Stimulated activated CD4-positive, alpha-beta T cell treated with anti-CD3 and anti-CD28 coated beads, Interleukin-4, amount 100 ng/mL, for 4 hours (primary cell): ENCODE data around the gene HIVEP3.

ENCODE experiments used
- DNase-seq, 2 experiments: peaks; one replicate each; pipeline ENCODE4 v3.0.0-alpha.2; 2020

Gene HIVEP3

DNA sequence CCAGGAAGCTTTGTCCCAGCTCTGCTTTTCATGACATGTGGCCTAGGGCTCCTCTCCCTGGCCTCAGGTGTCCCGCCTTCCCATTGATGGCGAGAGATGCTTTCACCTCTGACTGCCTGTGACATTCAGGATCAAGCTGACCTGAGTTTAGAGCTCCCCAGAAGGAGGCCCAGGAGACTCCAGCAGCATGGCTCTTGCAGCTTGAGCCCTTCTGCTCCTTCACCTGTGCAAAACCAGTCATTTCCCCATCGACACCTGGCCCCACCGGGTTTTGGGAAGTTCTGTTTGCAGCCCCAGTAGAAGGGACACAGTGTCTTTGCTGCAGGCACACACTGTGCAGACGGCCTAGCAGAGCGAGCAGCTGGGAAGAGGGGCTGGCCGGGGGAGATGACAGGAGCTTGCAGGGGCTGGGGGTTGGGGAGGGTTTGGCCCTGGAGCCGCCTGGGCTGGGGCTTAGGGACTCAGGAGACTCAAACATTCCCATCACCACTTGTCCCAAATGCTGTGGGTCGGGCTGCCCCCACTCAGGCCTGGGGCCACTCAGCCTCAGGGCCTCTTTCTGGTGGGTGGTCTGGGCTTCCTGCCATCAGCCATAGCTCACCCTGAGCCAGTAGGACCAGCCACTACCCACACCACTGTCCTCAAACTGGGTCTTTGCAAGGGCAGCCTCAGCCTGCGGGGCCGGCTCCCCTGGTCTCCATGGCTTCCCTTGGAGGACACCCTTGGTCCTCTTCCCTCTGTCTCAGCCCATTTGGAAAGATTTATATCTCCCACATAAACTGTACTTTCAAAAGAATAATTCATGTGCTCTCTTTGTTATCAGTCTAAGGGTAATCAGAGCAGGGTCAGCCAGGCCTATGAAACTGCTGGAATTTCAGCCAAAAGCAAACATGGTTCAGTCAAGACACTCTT is 430.4 kb downstream of the HIVEP3 start:
- DNase-seq: no peak

DNA sequence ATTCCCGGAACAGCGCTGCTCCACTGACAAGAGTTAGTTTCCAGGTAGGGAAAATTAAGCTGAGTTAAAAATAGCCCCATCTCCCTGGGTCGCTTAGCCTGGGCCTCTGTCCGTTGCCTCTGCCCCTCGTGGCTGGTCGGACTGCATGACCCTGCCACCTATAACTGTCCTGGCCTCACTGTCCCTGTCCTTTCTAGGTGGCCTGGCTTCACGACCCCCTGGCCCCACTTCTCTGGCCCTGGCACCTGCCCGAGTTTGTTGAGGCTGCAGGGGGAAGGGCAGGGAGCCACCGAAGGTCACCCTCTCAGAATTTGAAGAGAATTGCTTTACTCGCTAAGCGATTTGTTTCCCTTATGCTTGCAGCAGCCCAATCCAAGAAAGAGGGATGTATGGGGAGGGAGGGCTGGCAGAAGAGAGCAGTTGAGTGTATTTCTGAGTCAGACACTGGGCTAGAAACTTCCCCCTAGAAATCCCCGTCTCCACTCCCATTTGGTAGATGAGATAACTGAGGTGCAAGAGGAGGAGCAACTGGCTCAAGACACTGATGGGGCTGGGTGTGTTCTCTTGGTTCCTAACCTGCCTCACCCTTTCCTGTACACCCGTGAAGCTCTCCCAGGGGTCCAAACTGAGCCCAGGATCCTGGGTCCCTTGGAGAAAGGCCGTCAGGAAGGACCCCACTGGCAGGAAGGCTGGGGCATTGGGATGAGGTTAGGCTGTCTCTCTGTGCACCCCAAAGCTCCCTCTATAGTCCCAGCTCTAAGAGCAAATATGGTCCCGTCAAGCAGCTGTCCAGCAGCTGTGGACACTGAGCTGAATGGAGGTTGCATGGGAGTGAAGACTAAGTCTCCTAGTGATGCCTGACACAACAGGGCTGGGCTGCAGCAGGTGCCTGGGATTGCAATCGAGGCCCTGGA is 431.3 kb downstream of the HIVEP3 start:
- no peak for DNase-seq

DNA sequence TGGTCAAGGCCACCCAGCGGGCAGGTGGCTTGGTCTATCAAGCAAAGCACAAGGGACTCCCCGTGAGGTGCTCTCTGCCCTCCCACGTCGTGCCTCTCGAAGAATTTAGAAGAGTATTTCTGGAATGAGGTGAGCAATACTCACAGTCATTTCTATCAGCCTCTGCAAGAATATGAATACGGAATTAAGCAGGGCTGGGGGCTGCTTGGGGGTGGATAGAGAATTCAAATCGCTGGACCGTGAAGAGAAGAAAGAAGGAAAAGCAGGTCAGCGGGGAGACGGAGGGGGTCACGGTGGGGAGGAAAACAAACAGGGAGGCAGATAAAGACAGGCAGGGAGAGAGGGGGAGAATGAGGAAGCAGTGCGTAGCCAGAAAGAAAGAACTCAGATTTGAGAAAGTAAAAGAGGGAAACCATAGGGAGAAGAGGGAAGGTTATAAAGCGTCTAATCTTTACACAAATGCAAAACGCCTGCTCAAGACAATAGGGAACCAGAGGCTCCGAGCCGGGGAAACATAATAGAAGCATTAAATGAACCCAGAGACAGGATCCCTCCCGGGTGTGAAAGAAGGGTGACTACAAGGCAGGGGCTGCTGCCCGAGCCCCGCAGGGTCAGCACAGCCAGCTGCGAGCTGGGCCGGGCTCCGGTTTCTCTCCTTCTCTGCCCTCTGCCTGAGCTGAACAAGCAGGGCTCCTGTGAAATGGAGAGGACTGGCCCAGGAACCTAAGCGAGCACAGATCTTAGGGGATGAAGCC is 432.2 kb downstream of the HIVEP3 start:
- DNase-seq: no peak

- no peak for DNase-seq
Measured at GRCh38 chr1:41486053-41486370, 432.7 kb downstream of the HIVEP3 start.

- DNase-seq: no peak
Measured at GRCh38 chr1:41485605-41486004, 433.1 kb downstream of the HIVEP3 start.

- no peak for DNase-seq
Measured at GRCh38 chr1:41484402-41485241, 434.1 kb downstream of the HIVEP3 start, which contains the start of gene EDN2. TSS of gene EDN2 (minus strand) at chr1:41484683. CDS start at chr1:41484601, 82 bp downstream.

GRCh38 chr1:41483960-41484401 is 434.7 kb downstream of the HIVEP3 start:
- DNase-seq: no peak

DNA sequence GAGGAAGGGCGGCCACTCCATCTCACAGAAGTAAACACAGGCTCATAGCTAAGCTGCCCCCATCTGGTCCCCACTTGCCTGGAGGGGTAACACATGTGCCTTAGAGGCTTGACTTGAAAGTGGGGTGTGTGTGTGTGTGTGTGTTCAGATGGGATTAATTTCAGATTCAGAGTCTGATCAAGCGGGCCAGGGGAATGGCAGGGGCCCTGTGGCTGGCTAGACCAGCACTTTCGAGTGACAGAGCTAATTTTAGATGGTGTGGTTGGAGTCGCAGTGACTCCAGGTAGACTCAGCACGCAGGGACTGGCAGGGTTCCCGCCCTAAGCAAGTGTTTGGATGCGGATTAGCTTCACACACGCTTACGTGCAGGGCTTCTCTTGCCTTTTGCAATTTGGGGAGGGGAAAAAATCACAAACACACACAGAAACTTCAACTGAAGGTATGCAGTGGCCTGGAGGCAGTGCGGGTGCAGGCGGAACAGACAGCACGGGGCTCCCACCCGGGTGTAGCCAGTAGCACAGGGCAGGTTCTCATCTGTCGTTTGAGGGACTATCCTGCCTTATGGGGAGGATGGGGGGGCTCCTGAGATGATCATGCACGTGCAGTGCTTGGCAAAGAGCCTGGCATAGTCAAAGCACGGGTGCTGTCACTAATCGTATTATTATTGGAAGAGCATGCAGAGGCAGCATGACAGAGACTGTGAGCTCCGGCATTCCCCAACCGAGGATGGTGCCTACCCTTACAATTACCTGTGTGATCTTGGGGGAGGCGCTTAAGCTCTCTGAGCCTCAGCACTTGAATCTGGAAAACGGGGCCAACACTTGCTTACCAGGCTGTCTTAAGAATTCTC is 435.5 kb downstream of the HIVEP3 start:
- DNase-seq: no peak

DNA sequence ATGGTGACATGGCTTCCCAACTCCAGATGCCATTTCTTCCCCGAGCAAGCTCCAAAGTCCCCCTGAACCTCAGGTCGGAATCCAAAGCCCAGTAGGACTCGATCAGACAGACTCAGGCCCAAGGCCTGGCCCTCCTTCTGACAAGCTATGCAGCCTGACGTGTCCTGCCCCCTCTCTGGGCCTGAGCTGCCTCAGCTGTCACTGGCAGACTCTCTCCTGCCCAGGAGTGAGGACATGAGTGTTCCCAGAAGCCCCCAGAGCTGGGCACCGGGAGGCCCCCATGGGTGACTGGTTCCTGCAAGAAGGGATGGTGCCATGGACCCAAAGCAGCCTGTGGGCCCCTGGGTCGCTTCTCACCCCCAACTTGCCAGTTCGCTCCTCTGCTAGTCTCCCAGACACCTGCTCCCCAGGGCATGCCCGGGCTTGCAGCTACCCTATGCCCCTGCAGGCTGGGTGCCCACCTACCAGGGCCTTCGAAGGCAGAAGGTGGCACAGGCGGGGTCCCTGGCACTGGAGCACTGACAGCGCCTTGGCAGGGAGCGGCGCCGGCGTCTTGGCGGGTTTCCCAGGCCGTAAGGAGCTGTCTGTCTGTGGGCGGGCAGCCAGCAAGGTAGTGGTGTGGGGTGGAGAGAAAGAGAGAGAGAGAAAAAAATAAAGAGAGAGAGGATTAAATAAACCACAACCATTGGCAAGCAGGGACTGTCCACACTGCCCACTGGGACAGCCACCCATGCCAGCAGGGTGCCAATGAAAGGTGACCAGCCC is 436.5 kb downstream of the HIVEP3 start:
- no peak for DNase-seq

- DNase-seq: no peak
Measured at GRCh38 chr1:41481109-41481775, 437.5 kb downstream of the HIVEP3 start.

- DNase-seq: no peak
Measured at GRCh38 chr1:41480204-41481108, 438.3 kb downstream of the HIVEP3 start.

DNA sequence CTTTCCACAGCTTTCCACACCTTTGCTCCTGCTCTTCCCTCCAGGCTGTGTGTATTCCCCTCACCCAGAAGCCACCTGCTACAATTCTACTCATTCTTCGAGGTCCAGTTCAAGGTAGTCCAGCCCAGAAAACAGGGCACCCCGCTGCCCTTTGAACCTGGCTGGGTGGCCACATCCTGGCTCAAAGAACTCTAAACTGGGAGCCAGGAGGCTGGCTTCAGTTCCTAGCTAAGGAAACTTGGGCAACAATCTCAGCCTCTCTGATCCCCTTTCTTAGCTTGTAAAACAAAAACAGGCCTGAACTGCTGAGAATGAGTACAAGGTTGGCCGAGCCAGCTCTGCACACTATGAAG is 438.9 kb downstream of the HIVEP3 start:
- DNase-seq: no peak

DNA sequence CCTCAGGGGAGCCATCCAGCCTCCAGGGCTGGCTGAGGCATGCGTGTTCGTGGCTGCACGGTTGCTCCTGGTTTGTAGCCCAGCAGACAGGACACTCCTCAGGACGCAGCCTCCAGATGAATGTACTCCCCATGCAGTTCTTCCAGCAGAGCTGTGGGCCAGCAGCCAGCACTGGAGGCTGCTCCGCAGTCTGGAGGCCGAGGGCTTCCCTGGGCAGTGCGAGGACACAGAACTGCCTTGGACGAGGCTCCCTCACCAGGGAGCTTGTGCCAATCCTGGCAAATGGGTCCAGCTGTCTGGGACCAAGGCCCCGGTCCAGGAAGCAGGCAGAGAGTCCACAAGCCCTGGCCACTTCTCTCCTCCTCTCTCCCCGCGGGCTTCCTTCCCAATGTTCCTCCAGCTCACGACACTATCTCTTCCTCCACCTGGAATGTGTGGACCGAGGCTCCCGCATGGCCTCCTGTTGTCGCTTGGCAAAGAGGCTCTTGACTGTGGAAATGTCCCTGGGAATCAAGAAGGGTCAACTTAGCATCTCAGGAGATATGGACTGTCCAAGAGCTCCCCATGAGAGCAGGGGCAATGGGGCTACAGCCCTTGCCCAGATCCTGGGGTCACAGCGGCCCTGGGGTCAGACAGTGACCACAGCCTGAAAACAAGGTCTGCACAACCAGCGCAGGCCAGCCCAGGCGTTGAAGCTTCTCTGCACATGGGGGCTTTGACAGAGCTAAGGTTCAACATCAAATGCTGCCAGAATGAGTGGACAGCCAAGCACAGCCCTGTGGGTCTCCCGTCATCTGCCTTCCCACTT is 439.5 kb downstream of the HIVEP3 start:
- DNase-seq: no peak

DNA sequence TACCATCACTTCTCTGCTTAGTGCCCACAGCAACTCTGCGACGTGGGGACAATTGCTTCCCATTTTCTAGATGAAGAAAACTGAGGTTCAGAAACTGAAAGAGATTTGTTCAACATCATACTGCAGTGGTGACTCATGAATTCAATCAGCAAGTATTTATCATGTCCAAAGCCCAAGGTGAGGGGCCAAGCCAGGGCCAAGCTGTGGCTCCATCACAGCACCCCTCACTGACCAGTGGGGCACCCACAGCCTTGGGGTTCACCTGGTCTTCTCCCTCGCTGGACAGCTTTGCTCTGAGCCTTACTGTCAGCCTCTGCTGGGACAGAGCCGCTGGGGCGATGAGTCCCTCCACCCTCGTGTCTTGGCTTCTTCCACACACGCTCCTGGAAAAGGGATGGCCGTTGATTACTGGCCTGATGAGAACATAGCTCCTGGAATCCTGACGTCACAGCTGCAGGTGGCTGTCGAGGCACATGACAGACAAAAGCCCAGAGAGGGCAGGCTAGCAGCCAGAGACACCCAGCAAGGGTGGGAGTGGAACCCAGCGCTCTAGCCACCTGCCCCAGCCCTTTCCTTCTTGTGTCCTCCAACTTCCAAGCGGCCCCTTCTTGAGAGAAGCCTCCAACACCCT is 440.5 kb downstream of the HIVEP3 start:
- DNase-seq: no peak

- no peak for DNase-seq
Measured at GRCh38 chr1:41476807-41477361, 441.8 kb downstream of the HIVEP3 start.

DNA sequence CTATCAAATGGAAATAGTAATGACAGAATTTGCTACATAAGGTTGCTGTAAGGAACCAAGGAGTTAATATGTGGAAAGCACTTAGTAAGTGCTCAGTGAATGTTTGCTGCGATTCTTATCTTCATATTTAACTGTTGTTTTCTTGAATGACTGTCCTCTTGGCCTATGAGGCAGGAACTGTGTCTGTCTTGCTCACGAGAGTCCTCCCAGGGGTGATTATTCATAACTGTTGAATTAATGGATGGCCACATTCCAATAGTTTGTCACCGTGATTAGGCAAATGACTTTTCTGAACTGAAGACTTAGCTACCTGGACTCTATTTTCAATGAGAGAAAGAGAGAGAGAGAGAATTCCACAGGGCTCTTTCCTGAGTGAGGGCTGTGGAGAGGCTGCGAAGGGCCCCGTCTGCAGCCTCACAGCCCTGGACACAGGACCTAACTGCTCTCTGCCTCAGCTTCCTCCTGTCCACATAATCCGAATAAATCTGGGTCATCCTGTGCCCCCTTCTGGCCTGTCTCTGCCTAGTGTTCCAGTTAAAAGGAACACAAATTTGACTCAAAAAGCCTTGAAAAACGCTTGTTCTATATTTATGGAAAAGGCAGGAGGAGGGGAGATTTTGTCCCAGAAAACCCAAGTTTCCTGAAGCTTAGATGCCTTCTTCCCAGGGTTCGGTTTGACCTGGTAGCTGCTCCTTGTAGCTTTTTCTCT is 442.7 kb downstream of the HIVEP3 start:
- DNase-seq: no peak
